Measurements from ENCODE around the gene BHLHE40.

- TF ChIP-seq CHD4 (IDR thresholded peaks at IDR 0.05; ENCODE audit: borderline replicate concordance), result no peak
- no peak for TF ChIP-seq POLR2A (IDR thresholded peaks at IDR 0.05; ENCODE audit: low read length)
- TF ChIP-seq, protein P1, sequence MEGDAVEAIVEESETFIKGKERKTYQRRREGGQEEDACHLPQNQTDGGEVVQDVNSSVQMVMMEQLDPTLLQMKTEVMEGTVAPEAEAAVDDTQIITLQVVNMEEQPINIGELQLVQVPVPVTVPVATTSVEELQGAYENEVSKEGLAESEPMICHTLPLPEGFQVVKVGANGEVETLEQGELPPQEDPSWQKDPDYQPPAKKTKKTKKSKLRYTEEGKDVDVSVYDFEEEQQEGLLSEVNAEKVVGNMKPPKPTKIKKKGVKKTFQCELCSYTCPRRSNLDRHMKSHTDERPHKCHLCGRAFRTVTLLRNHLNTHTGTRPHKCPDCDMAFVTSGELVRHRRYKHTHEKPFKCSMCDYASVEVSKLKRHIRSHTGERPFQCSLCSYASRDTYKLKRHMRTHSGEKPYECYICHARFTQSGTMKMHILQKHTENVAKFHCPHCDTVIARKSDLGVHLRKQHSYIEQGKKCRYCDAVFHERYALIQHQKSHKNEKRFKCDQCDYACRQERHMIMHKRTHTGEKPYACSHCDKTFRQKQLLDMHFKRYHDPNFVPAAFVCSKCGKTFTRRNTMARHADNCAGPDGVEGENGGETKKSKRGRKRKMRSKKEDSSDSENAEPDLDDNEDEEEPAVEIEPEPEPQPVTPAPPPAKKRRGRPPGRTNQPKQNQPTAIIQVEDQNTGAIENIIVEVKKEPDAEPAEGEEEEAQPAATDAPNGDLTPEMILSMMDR (IDR thresholded peaks at IDR 0.05), result no peak
- no peak for TF ChIP-seq EHMT2 (IDR thresholded peaks at IDR 0.05; ENCODE audit: low read depth)
- TF ChIP-seq RCOR1 (IDR thresholded peaks at IDR 0.05; ENCODE audit: low read depth, low read length), result no peak
- TF ChIP-seq, protein P2, sequence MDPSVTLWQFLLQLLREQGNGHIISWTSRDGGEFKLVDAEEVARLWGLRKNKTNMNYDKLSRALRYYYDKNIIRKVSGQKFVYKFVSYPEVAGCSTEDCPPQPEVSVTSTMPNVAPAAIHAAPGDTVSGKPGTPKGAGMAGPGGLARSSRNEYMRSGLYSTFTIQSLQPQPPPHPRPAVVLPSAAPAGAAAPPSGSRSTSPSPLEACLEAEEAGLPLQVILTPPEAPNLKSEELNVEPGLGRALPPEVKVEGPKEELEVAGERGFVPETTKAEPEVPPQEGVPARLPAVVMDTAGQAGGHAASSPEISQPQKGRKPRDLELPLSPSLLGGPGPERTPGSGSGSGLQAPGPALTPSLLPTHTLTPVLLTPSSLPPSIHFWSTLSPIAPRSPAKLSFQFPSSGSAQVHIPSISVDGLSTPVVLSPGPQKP (IDR thresholded peaks at IDR 0.05; ENCODE audit: low read depth, low read length), result no peak
- no peak for TF ChIP-seq MAFK (IDR thresholded peaks at IDR 0.05; ENCODE audit: partially characterized antibody)
- TF ChIP-seq EP300 (IDR thresholded peaks at IDR 0.05), result no peak
These were observed 31.7 kb downstream of the BHLHE40 start for GRCh38 chr3:5010706-5011554.
